ENCODE data around the gene SNAP25. TPM values are rescaled to one million over a fixed set of nuclear protein-coding genes. Genes with fewer than 3 reads are reported as not detected.

The SNAP25 gene
- total and polyA plus RNA-seq, 9 of the 15 experiments (the other 6 are each of a cell fraction or from before 2014, with no cell fraction given), result 0.07 TPM; not detected in 8

DNA sequence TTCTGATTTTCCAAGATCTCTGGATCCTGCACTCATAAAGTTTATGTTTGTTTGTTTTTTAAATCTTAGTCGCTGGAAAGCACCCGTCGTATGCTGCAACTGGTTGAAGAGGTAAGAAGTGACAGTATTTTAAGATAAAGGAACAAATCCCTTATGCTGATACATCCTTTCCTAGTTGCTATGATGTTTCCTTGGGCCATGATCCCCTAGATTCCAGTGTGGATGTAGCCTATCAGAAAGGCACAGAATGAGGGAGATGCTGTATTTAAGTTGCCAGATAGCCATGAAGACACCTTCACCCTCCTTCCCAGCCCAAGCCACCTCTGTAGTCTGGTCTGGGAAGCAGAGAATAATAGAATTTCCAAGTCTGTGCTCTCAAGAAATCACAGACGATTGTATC, 59.0 kb downstream of the SNAP25 start:
- CTCF ChIA-PET (ENCODE audit: low intra/inter-chr PET ratio), result no interaction called here
- no peaks in the 10 kb centered on the region for H3K4me1 ChIP-seq (replicated peaks in 1 of 2; ENCODE audit: control insufficient read depth in 2 of 2, insufficient read depth in 2 of 2, low read length in 2 of 2)
- FAIRE-seq (no peak), DNase-seq (ENCODE audit: extremely low read depth in 1 of 4, low spot score in 3 of 4) (no peak), ATAC-seq (no peak)
- no peaks in the 10 kb centered on the region for H3K9me3 ChIP-seq (replicated peaks; ENCODE audit: control insufficient read depth, insufficient read depth, low read depth, low read length)
- no peaks in the 10 kb centered on the region for H3K9me1 ChIP-seq (ENCODE audit: control insufficient read depth, insufficient read depth, low read length)
- H4K20me1 ChIP-seq (replicated peaks; ENCODE audit: control insufficient read depth, insufficient read depth, low read length), result no peaks in the 10 kb centered on the region
- POLR2A ChIA-PET, result no interaction called here
- H3K27ac ChIP-seq (ENCODE audit: extremely low read depth, low read depth, low read length), result no peak overlapping the region
- H3K27me3 ChIP-seq (ENCODE audit: control insufficient read depth in 2 of 2, insufficient read depth in 2 of 2, low read length in 2 of 2), result no peaks in the 10 kb centered on the region
- H3K4me2 ChIP-seq (ENCODE audit: insufficient read depth, low read length), result no peak overlapping the region
- intact Hi-C loops (cut with micrococcal nuclease) (no loop called here), in situ Hi-C loops (cut with MboI) (no loop called here)
- H3K4me3 ChIP-seq, result no peak overlapping the region
- H2AFZ ChIP-seq (ENCODE audit: low read depth, low read length), result no peak overlapping the region
- H3K9ac ChIP-seq (ENCODE audit: insufficient read depth in 1 of 2, low read depth in 2 of 2, low read length in 2 of 2), result no peak overlapping the region
- WGBS (ENCODE audit: insufficient coverage, low coverage, missing lambda C conversion rate), result 0% methylated on average over 4 of the region's 4 CpGs
- H3K36me3 ChIP-seq (ENCODE audit: control insufficient read depth, insufficient read depth, low read length), result no peaks in the 10 kb centered on the region
- H3K79me2 ChIP-seq (ENCODE audit: control insufficient read depth, insufficient read depth, low read length), result no peaks in the 10 kb centered on the region
- BruUV-seq (replicated peaks), result no TSS peak
- TF ChIP-seq, protein P1, sequence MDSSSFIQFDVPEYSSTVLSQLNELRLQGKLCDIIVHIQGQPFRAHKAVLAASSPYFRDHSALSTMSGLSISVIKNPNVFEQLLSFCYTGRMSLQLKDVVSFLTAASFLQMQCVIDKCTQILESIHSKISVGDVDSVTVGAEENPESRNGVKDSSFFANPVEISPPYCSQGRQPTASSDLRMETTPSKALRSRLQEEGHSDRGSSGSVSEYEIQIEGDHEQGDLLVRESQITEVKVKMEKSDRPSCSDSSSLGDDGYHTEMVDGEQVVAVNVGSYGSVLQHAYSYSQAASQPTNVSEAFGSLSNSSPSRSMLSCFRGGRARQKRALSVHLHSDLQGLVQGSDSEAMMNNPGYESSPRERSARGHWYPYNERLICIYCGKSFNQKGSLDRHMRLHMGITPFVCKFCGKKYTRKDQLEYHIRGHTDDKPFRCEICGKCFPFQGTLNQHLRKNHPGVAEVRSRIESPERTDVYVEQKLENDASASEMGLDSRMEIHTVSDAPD (CRISPR knock-in tag; IDR thresholded peaks at IDR 0.05), result no peak
- TF ChIP-seq ETV6 (IDR thresholded peaks at IDR 0.05; ENCODE audit: borderline replicate concordance in 1 of 2, low read depth in 2 of 2, low read length in 1 of 2), result no peak
- no peak for TF ChIP-seq ETV6 (CRISPR knock-in tag; IDR thresholded peaks at IDR 0.05; ENCODE audit: borderline replicate concordance)
- TF ChIP-seq, protein P2, sequence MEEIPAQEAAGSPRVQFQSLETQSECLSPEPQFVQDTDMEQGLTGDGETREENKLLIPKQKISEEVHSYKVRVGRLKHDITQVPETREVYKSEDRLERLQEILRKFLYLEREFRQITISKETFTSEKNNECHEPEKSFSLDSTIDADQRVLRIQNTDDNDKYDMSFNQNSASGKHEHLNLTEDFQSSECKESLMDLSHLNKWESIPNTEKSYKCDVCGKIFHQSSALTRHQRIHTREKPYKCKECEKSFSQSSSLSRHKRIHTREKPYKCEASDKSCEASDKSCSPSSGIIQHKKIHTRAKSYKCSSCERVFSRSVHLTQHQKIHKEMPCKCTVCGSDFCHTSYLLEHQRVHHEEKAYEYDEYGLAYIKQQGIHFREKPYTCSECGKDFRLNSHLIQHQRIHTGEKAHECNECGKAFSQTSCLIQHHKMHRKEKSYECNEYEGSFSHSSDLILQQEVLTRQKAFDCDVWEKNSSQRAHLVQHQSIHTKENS (CRISPR knock-in tag; IDR thresholded peaks at IDR 0.05), result no peak
- TF ChIP-seq KDM1A (IDR thresholded peaks at IDR 0.05), result no peak
- TF ChIP-seq ZNF140 (CRISPR knock-in tag; IDR thresholded peaks at IDR 0.05), result no peak
- no peak for TF ChIP-seq XRCC5 (IDR thresholded peaks at IDR 0.05; ENCODE audit: low read depth, low read length)
- TF ChIP-seq RBFOX2 (IDR thresholded peaks at IDR 0.05; ENCODE audit: low read depth, low read length), result no peak
- TF ChIP-seq JUND (IDR thresholded peaks at IDR 0.05; ENCODE audit: borderline replicate concordance, low read depth, low read length), result no peak
- TF ChIP-seq JUND (tag; IDR thresholded peaks at IDR 0.05; ENCODE audit: borderline replicate concordance, low read depth, low read length), result no peak
- TF ChIP-seq, protein P3, sequence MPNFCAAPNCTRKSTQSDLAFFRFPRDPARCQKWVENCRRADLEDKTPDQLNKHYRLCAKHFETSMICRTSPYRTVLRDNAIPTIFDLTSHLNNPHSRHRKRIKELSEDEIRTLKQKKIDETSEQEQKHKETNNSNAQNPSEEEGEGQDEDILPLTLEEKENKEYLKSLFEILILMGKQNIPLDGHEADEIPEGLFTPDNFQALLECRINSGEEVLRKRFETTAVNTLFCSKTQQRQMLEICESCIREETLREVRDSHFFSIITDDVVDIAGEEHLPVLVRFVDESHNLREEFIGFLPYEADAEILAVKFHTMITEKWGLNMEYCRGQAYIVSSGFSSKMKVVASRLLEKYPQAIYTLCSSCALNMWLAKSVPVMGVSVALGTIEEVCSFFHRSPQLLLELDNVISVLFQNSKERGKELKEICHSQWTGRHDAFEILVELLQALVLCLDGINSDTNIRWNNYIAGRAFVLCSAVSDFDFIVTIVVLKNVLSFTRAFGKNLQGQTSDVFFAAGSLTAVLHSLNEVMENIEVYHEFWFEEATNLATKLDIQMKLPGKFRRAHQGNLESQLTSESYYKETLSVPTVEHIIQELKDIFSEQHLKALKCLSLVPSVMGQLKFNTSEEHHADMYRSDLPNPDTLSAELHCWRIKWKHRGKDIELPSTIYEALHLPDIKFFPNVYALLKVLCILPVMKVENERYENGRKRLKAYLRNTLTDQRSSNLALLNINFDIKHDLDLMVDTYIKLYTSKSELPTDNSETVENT (CRISPR knock-in tag; IDR thresholded peaks at IDR 0.05), result no peak
- TF ChIP-seq CTCFL (IDR thresholded peaks at IDR 0.05; ENCODE audit: borderline replicate concordance, insufficient read depth, low read depth, low read length, poor library complexity, severe bottlenecking), result no peak
- no peak for TF ChIP-seq ZBTB7A (IDR thresholded peaks at IDR 0.05; ENCODE audit: borderline replicate concordance, control insufficient read depth, low read depth, low read length)
- no peak for TF ChIP-seq ZNF695 (CRISPR knock-in tag; IDR thresholded peaks at IDR 0.05)
- TF ChIP-seq MTA2 (IDR thresholded peaks at IDR 0.05; ENCODE audit: low read depth), result no peak
- no peak for TF ChIP-seq JUN (IDR thresholded peaks at IDR 0.05; ENCODE audit: borderline replicate concordance, low read depth, low read length)
- TF ChIP-seq JUN (CRISPR knock-in tag; IDR thresholded peaks at IDR 0.05; ENCODE audit: borderline replicate concordance), result no peak
